Endothelial cell of umbilical vein (primary cell): ENCODE measurements around the gene ATP9B. TPM values are rescaled to one million over a fixed set of nuclear protein-coding genes. Genes with fewer than 3 reads are reported as not detected.

Source experiments
- BruUV-seq: library from RNA; stranded (reverse); fragments of 400-500 nt; replicated peaks from 2 replicates; lab custom pipeline; 2021; lab: Mats Ljungman, UMichigan
- CTCF ChIA-PET: fragments of 300-600, 350-600 bp; sonication (Branson Sonifier 250); formaldehyde crosslinking; loops from one replicate; lab custom pipeline; 2021; ENCODE audit warnings: antibody characterized with exemption, inconsistent platforms; lab: Charles Lee
- POLR2A ChIA-PET: fragments of 300-600, 350-600 bp; sonication (Branson Sonifier 250); formaldehyde crosslinking; loops from one replicate; lab custom pipeline; 2021; ENCODE audit warnings: antibody characterized with exemption, inconsistent platforms; lab: Charles Lee
- DNase-seq: peaks from one replicate; pipeline ENCODE4 v3.0.0-alpha.2; 2011; ENCODE audit warnings: low read depth, low spot score
- FAIRE-seq: peaks from 2 replicates; lab custom pipeline; 2011; peaks lifted over from hg19 to GRCh38; lab: Jason Lieb, UNC
- H2AFZ ChIP-seq: 2 replicates; pipeline ENCODE4 v1.6.0; 2012; ENCODE audit warnings: low read depth, low read length, control low read depth, inconsistent platforms
- H3K27ac ChIP-seq: 2 replicates; pipeline ENCODE4 v1.5.1; 2011; ENCODE audit warnings: low read depth, mild to moderate bottlenecking, control low read depth, low read length, moderate library complexity; ENCODE audit not compliant: insufficient read depth
- H3K27me3 ChIP-seq, 2 experiments: 2 replicates each; pipeline versions ENCODE4 v1.6.0 to v1.6.1; 2011; ENCODE audit warnings: low read length in 2 of 2, mixed read lengths in 1 of 2; ENCODE audit not compliant: control insufficient read depth in 2 of 2, insufficient read depth in 2 of 2
- H3K36me3 ChIP-seq, 2 experiments: 2 replicates in 1 of 2; 3 replicates in 1 of 2; pipeline ENCODE4 v1.5.1; 2011; ENCODE audit warnings: low read length in 2 of 2, mild to moderate bottlenecking in 1 of 2, moderate library complexity in 1 of 2; ENCODE audit not compliant: control insufficient read depth in 2 of 2, insufficient read depth in 2 of 2; ENCODE audit errors: extremely low read depth in 1 of 2
- H3K4me1 ChIP-seq: 3 replicates; pipeline ENCODE4 v1.5.1; 2011; ENCODE audit warnings: mild to moderate bottlenecking, low read length; ENCODE audit not compliant: control insufficient read depth, insufficient read depth; ENCODE audit errors: extremely low read depth
- H3K4me2 ChIP-seq: 2 replicates; pipeline ENCODE4 v1.6.1; 2011; ENCODE audit warnings: low read length, control low read depth, mixed read lengths; ENCODE audit not compliant: insufficient read depth
- H3K4me3 ChIP-seq, 3 experiments: fragments of 200-600 bp in 1 of 3; sonication (generic), shearing (Covaris generic) in 1 of 3; replicated peaks in 1 of 3; 2 replicates each; pipeline ENCODE4 v1.5.1; 2011 to 2016; ENCODE audit warnings: control low read depth in 3 of 3, low read length in 3 of 3, mild to moderate bottlenecking in 2 of 3, inconsistent platforms in 1 of 3, low read depth in 1 of 3, moderate library complexity in 1 of 3; ENCODE audit not compliant: insufficient read depth in 1 of 3
- H3K79me2 ChIP-seq: 2 replicates; pipeline ENCODE4 v1.6.0; 2012; ENCODE audit warnings: low read length, inconsistent platforms; ENCODE audit not compliant: control insufficient read depth, insufficient read depth
- H3K9ac ChIP-seq: replicated peaks from 2 replicates; pipeline ENCODE3; 2011; ENCODE audit warnings: low read length, control low read depth; ENCODE audit not compliant: insufficient read depth; ENCODE audit errors: extremely low read depth
- H3K9me1 ChIP-seq: replicated peaks from 3 replicates; pipeline ENCODE4 v1.6.0; 2011; ENCODE audit warnings: mild to moderate bottlenecking, low read length; ENCODE audit not compliant: control insufficient read depth, insufficient read depth; ENCODE audit errors: extremely low read depth
- H3K9me3 ChIP-seq: replicated peaks from 2 replicates; pipeline ENCODE4 v1.5.1; 2012; ENCODE audit warnings: low read length, inconsistent platforms; ENCODE audit not compliant: control insufficient read depth, insufficient read depth
- H4K20me1 ChIP-seq: replicated peaks from 2 replicates; pipeline ENCODE3; 2011; ENCODE audit warnings: mild to moderate bottlenecking, low read length; ENCODE audit not compliant: control insufficient read depth, insufficient read depth; ENCODE audit errors: extremely low read depth
- CTCF ChIP-seq, 2 donors: IDR thresholded peaks; 1 replicate in 1 of 2; 2 replicates in 1 of 2; pipeline ENCODE4 v1.5.1; 2011; ENCODE audit warnings: low read length in 2 of 2, mild to moderate bottlenecking in 2 of 2, moderate library complexity in 2 of 2, control low read depth in 1 of 2, inconsistent platforms in 1 of 2, low read depth in 1 of 2; ENCODE audit not compliant: insufficient read depth in 1 of 2; ENCODE audit errors: extremely low read depth in 1 of 2
- EZH2 ChIP-seq: IDR thresholded peaks from 2 replicates; pipeline ENCODE4 v1.6.1; 2012; ENCODE audit warnings: borderline replicate concordance, low read depth, mild to moderate bottlenecking, moderate library complexity, low read length, inconsistent platforms; ENCODE audit not compliant: severe bottlenecking
- FOS ChIP-seq: IDR thresholded peaks from 2 replicates; pipeline ENCODE4 v1.6.1; 2011; ENCODE audit warnings: mild to moderate bottlenecking, low read length, moderate library complexity, borderline replicate concordance; ENCODE audit not compliant: insufficient read depth
- GATA2 ChIP-seq: IDR thresholded peaks from 2 replicates; pipeline ENCODE4 v1.7.0; 2011; ENCODE audit warnings: low read depth, mild to moderate bottlenecking, moderate library complexity, mixed read lengths, low read length; ENCODE audit not compliant: insufficient read length, insufficient read depth
- JUN ChIP-seq: IDR thresholded peaks from 2 replicates; pipeline ENCODE4 v1.6.1; 2011; ENCODE audit warnings: borderline replicate concordance, low read depth; ENCODE audit not compliant: insufficient read length, insufficient read depth
- MAX ChIP-seq: IDR thresholded peaks from 2 replicates; pipeline ENCODE4 v1.6.1; 2011; ENCODE audit not compliant: insufficient read depth, insufficient read length
- MYC ChIP-seq: IDR thresholded peaks from one replicate; pipeline ENCODE4 v1.6.1; 2011; ENCODE audit warnings: mild to moderate bottlenecking, low read depth, low read length
- POLR2A ChIP-seq: IDR thresholded peaks from 2 replicates; pipeline ENCODE4 v1.6.1; 2012; ENCODE audit warnings: low read depth, mild to moderate bottlenecking, control low read depth, low read length
- POLR2AphosphoS5 ChIP-seq: IDR thresholded peaks from 2 replicates; pipeline ENCODE4 v1.6.1; 2012; ENCODE audit warnings: low read depth, mild to moderate bottlenecking, control low read depth, low read length, moderate library complexity; ENCODE audit not compliant: insufficient read depth
- dilution Hi-C: fragments of 300-500 bp; cut with MboI; formaldehyde crosslinking; loops from one replicate; pipeline ENCODE4 v1.15.0; 2019; ENCODE audit warnings: low sequenced_read_pairs; ENCODE audit not compliant: extremely low pct_ligation_motif_present
- intact Hi-C: fragments of 100-400 bp; cut with micrococcal nuclease; formaldehyde crosslinking; loops from one replicate; pipeline ENCODE4 v1.10.0; 2022
- polyA plus RNA-seq, 4 experiments: library from polyadenylated mRNA; depleted of rRNA in 3 of 4; stranded (reverse) in 3 of 4; unstranded in 1 of 4; fragments of >200 nt; gene quantifications; 2 replicates each; pipeline versions ENCODE4 v1.2.1 to v1.2.3, GENCODE V29; 2011 to 2012; ENCODE audit warnings: missing spikeins in 1 of 4
- total RNA-seq: library from RNA; stranded (reverse); gene quantifications from 2 replicates; pipeline ENCODE4 v1.2.3, GENCODE V29; 2021

The ATP9B gene
- total and polyA plus RNA-seq, 2 donors (not counting 3 experiments of a cell fraction or from before 2014, with no cell fraction given): 14.6 to 18.2 TPM

- no peak overlapping the region for H3K4me3 ChIP-seq
- no peaks in the 10 kb centered on the region for H3K79me2 ChIP-seq
- H3K4me1 ChIP-seq: no peaks in the 10 kb centered on the region
- intact Hi-C loops: loop anchor here (5.0 kb wide), 1 partner anchor 613 kb away; the partner anchor contains the start of gene TXNL4A
- no peaks in the 10 kb centered on the region for H3K27me3 ChIP-seq
- H4K20me1 ChIP-seq: no peaks in the 10 kb centered on the region
- no peaks in the 10 kb centered on the region for H3K36me3 ChIP-seq
- dilution Hi-C loops: no loop called here
- BruUV-seq: no TSS peak
- H3K9me3 ChIP-seq: no peaks in the 10 kb centered on the region
- CTCF ChIA-PET: interaction anchor here (1.4 kb wide), 1 partner anchor 14 kb away, joined by 3 read pairs; no protein-coding TSS in a partner anchor
- H3K9ac ChIP-seq: no peak overlapping the region
- no peak overlapping the region for H3K27ac ChIP-seq
- POLR2A ChIA-PET: no interaction called here
- DNase-seq: no peak
- H3K9me1 ChIP-seq: no peaks in the 10 kb centered on the region
- H3K4me2 ChIP-seq: no peak overlapping the region
- H2AFZ ChIP-seq: no peak overlapping the region
- no peak for FAIRE-seq
- TF ChIP-seq MAX: no peak
- TF ChIP-seq POLR2AphosphoS5: no peak
- TF ChIP-seq EZH2: no peak
- no peak for TF ChIP-seq POLR2A
- no peak for TF ChIP-seq FOS
- TF ChIP-seq CTCF (IDR thresholded peaks at IDR 0.05; ENCODE audit: extremely low read depth in 1 of 2, insufficient read depth in 1 of 2, low read depth in 1 of 2, low read length in 2 of 2): no peak
- no peak for TF ChIP-seq MYC
- TF ChIP-seq JUN: no peak
- no peak for TF ChIP-seq GATA2
Measured at GRCh38 chr18:79374408-79375171, 305.4 kb downstream of the ATP9B start.
